ENCODE measurements around the gene PGC. TPM values are rescaled to one million over a fixed set of nuclear protein-coding genes. Genes with fewer than 3 reads are reported as not detected.

Gene PGC
- total and polyA plus RNA-seq, 2 of the 8 experiments (the other 6 are each of a cell fraction or from before 2014, with no cell fraction given), result 0.09 TPM; not detected in 1

GRCh38 chr6:41705996-41706835, 41.0 kb downstream of the PGC start (continued):
- TF ChIP-seq MAX (IDR thresholded peaks at IDR 0.05) (peak; percentile 58), SIN3A (conservative IDR thresholded peaks at IDR 0.05 in 1 of 2, IDR thresholded peaks at IDR 0.05 in 1 of 2; ENCODE audit: low read depth in 1 of 2, low read length in 2 of 2) (peak in 1 of 2 experiments; percentile 56; a peak in 1 of 4 replicates), GABPA (IDR thresholded peaks at IDR 0.05; ENCODE audit: borderline replicate concordance, insufficient read depth, low read length) (0 out of 2 replicates have a peak, but pooled peaks have one; percentile 25)

All from H1 (cell line).